RWPE2 (cell line): ENCODE results near the gene PRR18.

Experiments used
- ATAC-seq: fragments of 200-7000 bp; cut with Tn5 transposase; 3 replicates; pipeline ENCODE4 v1.9.1; 2021; ENCODE audit warnings: low read depth
- DNase-seq: peaks from one replicate; pipeline ENCODE4 v3.0.0-alpha.2; 2020; ENCODE audit warnings: low spot score
- H3K27ac ChIP-seq: fragments of 450-650 bp; 2 replicates; pipeline ENCODE4 v1.5.1; 2017; ENCODE audit warnings: mild to moderate bottlenecking; ENCODE audit not compliant: poor library complexity, severe bottlenecking
- H3K27me3 ChIP-seq: fragments of 250-450 bp; sonication (Bioruptor Pico); 2 replicates; pipeline ENCODE4 v1.5.1; 2021; ENCODE audit warnings: mild to moderate bottlenecking, moderate library complexity; ENCODE audit not compliant: insufficient read depth, poor library complexity, severe bottlenecking
- H3K36me3 ChIP-seq: fragments of 250-450 bp; sonication (Bioruptor Pico); 2 replicates; pipeline ENCODE4 v1.5.1; 2020; ENCODE audit warnings: low read depth, mild to moderate bottlenecking, moderate library complexity
- H3K4me1 ChIP-seq: fragments of 250-450 bp; sonication (Bioruptor Pico); 2 replicates; pipeline ENCODE4 v1.5.1; 2021; ENCODE audit warnings: mild to moderate bottlenecking, moderate library complexity; ENCODE audit not compliant: insufficient read depth, poor library complexity, severe bottlenecking
- H3K4me3 ChIP-seq: fragments of 250-450 bp; sonication (Bioruptor Pico); 2 replicates; pipeline ENCODE4 v1.5.1; 2021; ENCODE audit warnings: mild to moderate bottlenecking, moderate library complexity; ENCODE audit not compliant: severe bottlenecking
- H3K9me3 ChIP-seq: fragments of 250-450 bp; sonication (Bioruptor Pico); 2 replicates; pipeline ENCODE4 v1.5.1; 2021; ENCODE audit warnings: mild to moderate bottlenecking, moderate library complexity; ENCODE audit not compliant: severe bottlenecking
- CTCF ChIP-seq: fragments of 450-650 bp; IDR thresholded peaks from one replicate; pipeline ENCODE4 v1.5.1; 2017; ENCODE audit warnings: mild to moderate bottlenecking, moderate library complexity; ENCODE audit not compliant: poor library complexity, severe bottlenecking

PRR18 gene

GRCh38 chr6:166315436-166315835 lies 7.2 kb upstream of the PRR18 start:
- Histone ChIP-seq H3K36me3 (peaks cover 8% of the 10 kb centered on the region), H3K4me1 (no peaks in the 10 kb centered on the region), H3K27me3 (no peaks in the 10 kb centered on the region), H3K4me3 (no peak overlapping the region), H3K9me3 (no peaks in the 10 kb centered on the region), H3K27ac (no peak overlapping the region)
- no peak for TF ChIP-seq CTCF
- ATAC-seq = no peak
- no peak for DNase-seq

GRCh38 chr6:166314454-166314853 lies 6.3 kb upstream of the PRR18 start:
- H3K4me3 ChIP-seq = no peak overlapping the region
- ATAC-seq = no peak
- H3K4me1 ChIP-seq = no peaks in the 10 kb centered on the region

GRCh38 chr6:166313255-166314070 lies 5.3 kb upstream of the PRR18 start:
- DNase-seq = no peak
- no peaks in the 10 kb centered on the region for H3K9me3 ChIP-seq
- H3K27ac ChIP-seq = no peak overlapping the region

More at GRCh38 chr6:166314454-166314853, 6.3 kb upstream of the PRR18 start:
- TF ChIP-seq CTCF = no peak
- Histone ChIP-seq H3K27ac (no peak overlapping the region), H3K27me3 (peaks cover 3% of the 10 kb centered on the region), H3K9me3 (no peaks in the 10 kb centered on the region), H3K36me3 (no peaks in the 10 kb centered on the region)
- DNase-seq = no peak

GRCh38 chr6:166312832-166313231 lies 4.6 kb upstream of the PRR18 start:
- DNase-seq (no peak), ATAC-seq (no peak)
- H3K27me3 ChIP-seq = peaks cover 19% of the 10 kb centered on the region
- no peak overlapping the region for H3K4me3 ChIP-seq
- H3K27ac ChIP-seq = no peak overlapping the region
- no peaks in the 10 kb centered on the region for H3K36me3 ChIP-seq
- H3K4me1 ChIP-seq = no peaks in the 10 kb centered on the region
- H3K9me3 ChIP-seq = no peaks in the 10 kb centered on the region
- TF ChIP-seq CTCF = no peak

More at GRCh38 chr6:166313255-166314070, 5.3 kb upstream of the PRR18 start:
- ATAC-seq = peak; percentile 85
- Histone ChIP-seq H3K4me3 (no peak overlapping the region), H3K4me1 (no peaks in the 10 kb centered on the region), H3K36me3 (no peaks in the 10 kb centered on the region), H3K27me3 (peaks cover 13% of the 10 kb centered on the region)
- peak; percentile 83 for TF ChIP-seq CTCF

- DNase-seq (no peak), ATAC-seq (no peak)
- no peaks in the 10 kb centered on the region for H3K4me1 ChIP-seq
- no peak overlapping the region for H3K4me3 ChIP-seq
- TF ChIP-seq CTCF = no peak
- no peaks in the 10 kb centered on the region for H3K36me3 ChIP-seq
- H3K27me3 ChIP-seq = peaks cover 34% of the 10 kb centered on the region
- H3K27ac ChIP-seq = no peak overlapping the region
- H3K9me3 ChIP-seq = no peaks in the 10 kb centered on the region
Measured at GRCh38 chr6:166310634-166311033, 2.4 kb upstream of the PRR18 start.
